A549 (cell line): Measurements from ENCODE around the gene ACIN1. TPM values are rescaled to one million over a fixed set of nuclear protein-coding genes. Genes with fewer than 3 reads are reported as not detected.

Experiments
- CBX2 ChIP-seq: fragments of 200-600 bp; sonication (generic); IDR thresholded peaks from 2 replicates; pipeline ENCODE4 v1.6.1; 2016; ENCODE audit warnings: low read depth, mild to moderate bottlenecking, borderline replicate concordance
- EHF ChIP-seq: fragments of 250-450 bp; sonication (Bioruptor Pico); IDR thresholded peaks from 2 replicates; pipeline ENCODE4 v1.5.0; 2020; ENCODE audit warnings: mild to moderate bottlenecking
- GATA3 ChIP-seq: IDR thresholded peaks from 2 replicates; pipeline ENCODE4 v1.6.1; 2012; ENCODE audit warnings: borderline replicate concordance
- HES2 ChIP-seq: fragments of >200 bp; sonication (Bioruptor Twin); formaldehyde crosslinking; IDR thresholded peaks from 2 replicates; pipeline ENCODE4 v1.6.1; 2016
- HMGXB4 ChIP-seq: fragments of 250-450 bp; sonication (Bioruptor Pico); IDR thresholded peaks from 2 replicates; pipeline ENCODE4 v1.5.0; 2021; ENCODE audit warnings: mild to moderate bottlenecking, moderate library complexity, borderline replicate concordance
- HOXB13 ChIP-seq: fragments of 250-450 bp; sonication (Bioruptor Pico); IDR thresholded peaks from 2 replicates; pipeline ENCODE4 v1.5.0; 2020; ENCODE audit warnings: low read depth, mild to moderate bottlenecking, moderate library complexity
- HOXB5 ChIP-seq: fragments of 250-450 bp; sonication (Bioruptor Pico); IDR thresholded peaks from 2 replicates; pipeline ENCODE4 v1.5.0; 2020; ENCODE audit warnings: mild to moderate bottlenecking, moderate library complexity
- JUN ChIP-seq, 2 experiments: fragments of >200 bp; sonication (Bioruptor Twin); formaldehyde crosslinking; IDR thresholded peaks; 2 replicates in 1 of 2; 3 replicates in 1 of 2; pipeline ENCODE4 v1.6.1; 2016 to 2017
- MAX ChIP-seq: IDR thresholded peaks from 2 replicates; pipeline ENCODE4 v1.6.1; 2012
- NFE2L2 ChIP-seq: fragments of 150-350 bp; conservative IDR thresholded peaks from 2 replicates; pipeline ENCODE4 v1.6.1; 2014; ENCODE audit warnings: low read length
- NR3C1 ChIP-seq: fragments of >200 bp; sonication (Bioruptor Twin); formaldehyde crosslinking; IDR thresholded peaks from 3 replicates; pipeline ENCODE4 v1.6.1; 2017
- PBX3 ChIP-seq: IDR thresholded peaks from 2 replicates; pipeline ENCODE4 v1.6.1; 2012
- PHF8 ChIP-seq: fragments of 200-600 bp; sonication (generic); IDR thresholded peaks from 2 replicates; pipeline ENCODE4 v1.6.1; 2016; ENCODE audit warnings: low read depth, mild to moderate bottlenecking, antibody characterized with exemption, moderate library complexity, borderline replicate concordance
- RCOR1 ChIP-seq: fragments of 150-350 bp; IDR thresholded peaks from 2 replicates; pipeline ENCODE4 v1.6.1; 2014; ENCODE audit warnings: antibody characterized with exemption, low read length, low read depth
- RFX5 ChIP-seq: fragments of 450-650 bp; IDR thresholded peaks from 2 replicates; pipeline ENCODE4 v1.7.1; 2014; ENCODE audit warnings: antibody characterized with exemption, mild to moderate bottlenecking, moderate library complexity
- SMC3 ChIP-seq: fragments of >200 bp; sonication (Bioruptor Twin); formaldehyde crosslinking; IDR thresholded peaks from 3 replicates; pipeline ENCODE4 v1.6.1; 2018; ENCODE audit warnings: inconsistent platforms
- TFCP2L1 ChIP-seq: fragments of 250-450 bp; sonication (Bioruptor Pico); IDR thresholded peaks from 2 replicates; pipeline ENCODE4 v1.5.0; 2021; ENCODE audit warnings: mild to moderate bottlenecking
- TP53 ChIP-seq: fragments of 250-450 bp; sonication (Bioruptor Pico); IDR thresholded peaks from 2 replicates; pipeline ENCODE4 v1.5.0; 2021; ENCODE audit warnings: mild to moderate bottlenecking, moderate library complexity
- ZC3H11A ChIP-seq: fragments of 450-650 bp; IDR thresholded peaks from 2 replicates; pipeline ENCODE4 v1.6.1; 2014; ENCODE audit warnings: antibody characterized with exemption, mild to moderate bottlenecking
- ZNF302 ChIP-seq: fragments of 250-450 bp; sonication (Bioruptor Pico); IDR thresholded peaks from 2 replicates; pipeline ENCODE4 v1.9.0; 2021; ENCODE audit warnings: inconsistent platforms, mild to moderate bottlenecking, moderate library complexity
- polyA plus RNA-seq, 4 experiments: library from polyadenylated mRNA; depleted of rRNA in 3 of 4; stranded (reverse); fragments of >200 nt; fragmentation: RNase III in 1 of 4; extraction: RNeasy Plus Mini Kit Qiagen cat#74134 plus additional on column Dnase treatment in 1 of 4; gene quantifications; 2 replicates in 3 of 4; 3 replicates in 1 of 4; pipeline ENCODE4 v1.2.3, GENCODE V29; 2011 to 2017
- TF ChIP-seq, protein P1 (sequence below): fragments of >200 bp; sonication (Bioruptor Twin); formaldehyde crosslinking; IDR thresholded peaks from 3 replicates; pipeline ENCODE4 v1.6.1; 2016
- TF ChIP-seq, protein P2 (sequence below): fragments of 250-450 bp; sonication (Bioruptor Pico); IDR thresholded peaks from 2 replicates; pipeline ENCODE4 v1.5.0; 2020; ENCODE audit warnings: low read depth, mild to moderate bottlenecking, moderate library complexity

The ACIN1 gene
- polyA plus RNA-seq, 2 of the 4 experiments (the other 2 are of a cell fraction), result 140 to 147 TPM

DNA sequence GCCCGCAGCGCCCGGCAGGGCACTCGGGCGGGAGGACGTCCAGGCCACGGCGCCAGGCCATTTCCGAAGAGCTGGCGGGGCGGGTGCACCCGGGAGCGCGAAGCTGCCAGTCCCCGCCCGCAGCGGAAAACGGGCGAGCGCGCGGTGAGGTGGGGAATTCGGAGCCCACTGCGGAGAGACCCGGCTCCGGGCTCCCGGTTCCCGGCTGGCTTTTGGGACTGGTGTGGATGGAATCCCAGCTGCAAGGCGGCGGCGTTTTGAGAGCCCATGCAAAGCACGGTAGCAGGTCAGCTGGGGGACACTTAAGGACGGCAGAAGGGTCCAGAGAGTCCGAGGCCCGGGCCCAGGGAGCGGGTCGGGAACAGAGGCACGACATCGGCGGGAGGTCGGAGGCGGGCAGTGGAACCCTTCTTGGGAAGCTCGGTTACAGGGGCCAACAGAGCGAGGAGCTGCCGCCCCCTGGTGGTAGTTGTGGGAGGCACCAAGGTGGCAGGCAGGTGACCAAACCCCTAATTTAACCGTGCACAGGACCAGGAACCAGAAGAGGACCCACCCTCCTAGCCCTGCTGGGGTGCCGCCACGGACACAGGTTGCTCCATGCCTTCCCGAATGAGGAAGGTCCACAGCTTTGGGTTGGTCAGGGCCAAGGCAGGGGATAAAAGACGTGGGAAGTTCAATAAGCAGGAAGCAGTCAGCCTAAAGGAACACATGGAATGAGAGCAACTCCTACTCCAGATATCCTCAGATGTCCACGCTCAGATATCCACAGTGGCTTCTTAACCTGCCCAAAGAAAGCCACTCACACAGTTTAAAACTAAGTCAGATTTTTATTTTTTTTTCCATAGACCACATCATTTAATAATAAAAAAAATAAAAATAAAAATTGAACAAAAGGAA, 36.9 kb downstream of the ACIN1 start (continued):
- TF ChIP-seq CBX2 (no peak), NFE2L2 (no peak), HOXB5 (CRISPR knock-in tag) (no peak), PHF8 (no peak), NR3C1 (no peak), ZC3H11A (no peak), PBX3 (no peak), MAX (peak; percentile 65), HOXB13 (CRISPR knock-in tag) (no peak), SMC3 (peak; percentile 85), HES2 (no peak), EHF (CRISPR knock-in tag) (no peak), RCOR1 (no peak), RFX5 (no peak), TFCP2L1 (CRISPR knock-in tag) (no peak), GATA3 (no peak), ZNF302 (no peak), TP53 (no peak), JUN (IDR thresholded peaks at IDR 0.05) (peak; percentile 22 to 62; a peak in 2 of 5 replicates), HMGXB4 (CRISPR knock-in tag) (no peak)
- TF ChIP-seq, protein P1, sequence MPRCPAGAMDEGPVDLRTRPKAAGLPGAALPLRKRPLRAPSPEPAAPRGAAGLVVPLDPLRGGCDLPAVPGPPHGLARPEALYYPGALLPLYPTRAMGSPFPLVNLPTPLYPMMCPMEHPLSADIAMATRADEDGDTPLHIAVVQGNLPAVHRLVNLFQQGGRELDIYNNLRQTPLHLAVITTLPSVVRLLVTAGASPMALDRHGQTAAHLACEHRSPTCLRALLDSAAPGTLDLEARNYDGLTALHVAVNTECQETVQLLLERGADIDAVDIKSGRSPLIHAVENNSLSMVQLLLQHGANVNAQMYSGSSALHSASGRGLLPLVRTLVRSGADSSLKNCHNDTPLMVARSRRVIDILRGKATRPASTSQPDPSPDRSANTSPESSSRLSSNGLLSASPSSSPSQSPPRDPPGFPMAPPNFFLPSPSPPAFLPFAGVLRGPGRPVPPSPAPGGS, result no peak
- TF ChIP-seq, protein P2, sequence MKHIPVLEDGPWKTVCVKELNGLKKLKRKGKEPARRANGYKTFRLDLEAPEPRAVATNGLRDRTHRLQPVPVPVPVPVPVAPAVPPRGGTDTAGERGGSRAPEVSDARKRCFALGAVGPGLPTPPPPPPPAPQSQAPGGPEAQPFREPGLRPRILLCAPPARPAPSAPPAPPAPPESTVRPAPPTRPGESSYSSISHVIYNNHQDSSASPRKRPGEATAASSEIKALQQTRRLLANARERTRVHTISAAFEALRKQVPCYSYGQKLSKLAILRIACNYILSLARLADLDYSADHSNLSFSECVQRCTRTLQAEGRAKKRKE, result no peak
